GM13977 (cell line): ENCODE results near the gene DPH6.

Source experiments
- DNase-seq: peaks from one replicate; pipeline ENCODE4 v3.0.0; 2012; ENCODE audit warnings: low spot score
- in situ Hi-C: fragments of 300-500 bp; cut with MboI; formaldehyde crosslinking; loops from one replicate; pipeline ENCODE4 v1.12.0; 2022; ENCODE audit warnings: low sequenced_read_pairs, low pct_unique_long_range_greater_than_20kb, mixed read lengths, inconsistent platforms; ENCODE audit not compliant: unreplicated experiment
- TF ChIP-seq, protein P1 (sequence below): IDR thresholded peaks from 2 replicates; pipeline ENCODE4 v1.5.1; 2012; ENCODE audit warnings: mild to moderate bottlenecking, control low read depth; ENCODE audit not compliant: insufficient read depth; ENCODE audit errors: extremely low read depth, missing control alignments

DPH6 gene

GRCh38 chr15:35440265-35440664, 105.7 kb downstream of the DPH6 start:
- DNase-seq: no peak
- TF ChIP-seq, protein P1, sequence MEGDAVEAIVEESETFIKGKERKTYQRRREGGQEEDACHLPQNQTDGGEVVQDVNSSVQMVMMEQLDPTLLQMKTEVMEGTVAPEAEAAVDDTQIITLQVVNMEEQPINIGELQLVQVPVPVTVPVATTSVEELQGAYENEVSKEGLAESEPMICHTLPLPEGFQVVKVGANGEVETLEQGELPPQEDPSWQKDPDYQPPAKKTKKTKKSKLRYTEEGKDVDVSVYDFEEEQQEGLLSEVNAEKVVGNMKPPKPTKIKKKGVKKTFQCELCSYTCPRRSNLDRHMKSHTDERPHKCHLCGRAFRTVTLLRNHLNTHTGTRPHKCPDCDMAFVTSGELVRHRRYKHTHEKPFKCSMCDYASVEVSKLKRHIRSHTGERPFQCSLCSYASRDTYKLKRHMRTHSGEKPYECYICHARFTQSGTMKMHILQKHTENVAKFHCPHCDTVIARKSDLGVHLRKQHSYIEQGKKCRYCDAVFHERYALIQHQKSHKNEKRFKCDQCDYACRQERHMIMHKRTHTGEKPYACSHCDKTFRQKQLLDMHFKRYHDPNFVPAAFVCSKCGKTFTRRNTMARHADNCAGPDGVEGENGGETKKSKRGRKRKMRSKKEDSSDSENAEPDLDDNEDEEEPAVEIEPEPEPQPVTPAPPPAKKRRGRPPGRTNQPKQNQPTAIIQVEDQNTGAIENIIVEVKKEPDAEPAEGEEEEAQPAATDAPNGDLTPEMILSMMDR: no peak
- in situ Hi-C loops: loop anchor here (10.0 to 25.0 kb wide), 2 partner anchors 155 to 353 kb away; partner anchors contain the start of gene NANOGP8

DNA sequence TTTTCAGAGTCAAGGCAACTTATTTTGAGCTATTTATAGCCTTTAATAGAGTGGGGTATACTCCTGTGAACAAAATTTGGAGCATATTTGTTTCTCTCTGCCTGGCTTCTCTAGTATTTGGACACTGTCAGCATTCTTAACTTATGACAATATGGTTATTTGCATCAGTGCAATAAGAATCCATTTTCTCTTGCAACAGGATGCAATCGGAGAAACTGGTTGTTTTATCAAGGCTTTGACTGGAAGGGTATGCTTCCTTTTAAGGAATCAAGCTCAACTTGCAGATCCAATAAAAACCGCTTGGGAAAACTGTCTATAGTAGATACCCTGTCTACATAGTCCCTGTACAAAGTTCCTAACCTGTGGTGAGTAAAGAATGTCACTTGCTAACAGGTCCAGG, 106.7 kb downstream of the DPH6 start:
- no peak for DNase-seq
- in situ Hi-C loops: loop anchor here (25.0 kb wide), 1 partner anchor 352 kb away; the partner anchor contains the start of gene NANOGP8
- TF ChIP-seq, protein P1: no peak

DNA sequence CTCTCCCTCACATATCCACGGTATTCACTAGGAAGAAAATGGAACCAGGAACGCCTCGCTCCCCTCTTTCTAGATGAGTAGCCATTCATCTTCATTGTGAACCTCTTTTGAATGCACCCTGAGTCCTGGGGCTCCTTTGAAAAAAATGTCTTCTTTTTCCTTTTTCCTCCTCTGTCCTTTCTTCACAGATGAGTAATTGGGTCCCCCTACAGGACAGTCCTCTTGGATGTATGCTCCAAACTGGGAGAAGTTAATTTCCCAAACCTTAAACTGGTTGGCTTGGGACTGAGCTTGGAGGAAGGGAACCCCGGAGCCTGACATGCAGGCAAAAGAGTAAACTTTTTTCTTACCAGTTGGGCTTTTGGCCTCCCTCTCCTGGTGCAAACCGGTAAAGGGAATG, 108.8 kb downstream of the DPH6 start:
- in situ Hi-C loops: loop anchor here (25.0 kb wide), 1 partner anchor 350 kb away; the partner anchor contains the start of gene NANOGP8
- DNase-seq: no peak
- TF ChIP-seq, protein P1: no peak

DNA sequence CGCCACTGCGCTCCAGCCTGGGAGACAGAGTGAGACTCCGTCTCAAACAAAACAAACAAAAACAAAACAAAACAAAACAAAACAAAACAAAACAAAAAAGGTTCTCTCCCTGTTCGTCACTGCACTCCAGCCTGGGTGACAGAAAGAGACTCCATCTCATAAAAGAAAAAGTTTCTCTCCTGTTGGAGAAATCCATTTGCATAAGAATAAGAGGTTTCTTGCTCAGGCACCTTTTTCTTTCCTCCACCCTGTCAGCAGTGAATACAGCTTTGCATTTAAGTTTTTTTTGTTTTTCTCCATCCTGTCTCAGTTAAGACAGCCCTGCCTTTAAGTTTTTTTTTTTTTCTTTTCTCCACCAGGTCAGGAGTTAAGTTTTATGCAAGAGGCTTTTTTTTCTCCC, 109.5 kb downstream of the DPH6 start:
- in situ Hi-C loops: loop anchor here (25.0 kb wide), 1 partner anchor 349 kb away; the partner anchor contains the start of gene NANOGP8
- TF ChIP-seq, protein P1: no peak
- no peak for DNase-seq

DNA sequence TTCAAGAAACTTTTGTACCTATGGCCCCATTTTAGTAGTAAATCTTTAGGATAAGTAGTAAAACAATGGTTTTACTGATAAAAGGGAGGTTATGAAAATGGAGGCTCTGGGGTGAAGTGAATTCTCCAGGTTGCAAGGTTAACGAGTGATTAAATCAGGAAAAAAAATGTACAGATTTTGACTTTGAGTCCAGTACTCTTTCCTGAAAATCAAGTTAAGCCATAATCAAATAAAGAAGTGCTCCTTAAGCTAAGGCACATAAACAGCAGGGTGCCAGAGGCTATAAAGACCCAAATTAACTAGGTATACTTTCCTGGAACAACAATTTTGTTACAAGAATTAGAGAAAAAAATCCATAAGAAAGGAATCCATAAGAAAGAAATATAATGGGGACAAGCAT, 114.7 kb downstream of the DPH6 start:
- TF ChIP-seq, protein P1: no peak
- DNase-seq: no peak
- in situ Hi-C loops: loop anchor here (25.0 kb wide), 1 partner anchor 344 kb away; the partner anchor contains the start of gene NANOGP8

DNA sequence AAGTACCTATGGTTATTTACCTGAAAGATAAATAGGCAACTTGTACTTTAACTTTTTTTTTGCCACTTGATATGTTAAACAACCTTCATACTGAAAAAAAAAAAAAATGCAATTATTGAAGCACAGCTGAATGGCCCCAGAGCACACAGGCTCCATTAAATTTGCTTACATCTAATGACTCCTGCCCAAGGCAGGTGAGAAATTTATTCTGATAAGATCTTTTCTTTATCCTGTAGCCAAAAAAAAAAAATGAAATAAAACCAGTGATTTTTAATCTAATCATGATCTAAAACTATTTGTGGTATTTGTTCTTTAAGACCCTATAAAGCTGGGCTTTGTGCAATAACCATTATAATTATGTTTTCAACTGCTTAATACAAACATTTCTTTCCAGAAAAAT, 115.7 kb downstream of the DPH6 start:
- TF ChIP-seq, protein P1: no peak
- no peak for DNase-seq
- in situ Hi-C loops: loop anchor here (25.0 kb wide), 1 partner anchor 343 kb away; the partner anchor contains the start of gene NANOGP8
